SK-N-SH (cell line): ENCODE results near the gene VMAC. TPM values are rescaled to one million over a fixed set of nuclear protein-coding genes. Genes with fewer than 3 reads are reported as not detected.
"Not testable (repeated sequence)": the region's sequence is repeated elsewhere in the genome, so short reads cannot be mapped to it uniquely, and the experiment has no call there.

Experiments
- CTCF ChIA-PET: fragments of 300-600, 350-600 bp; formaldehyde crosslinking; extraction: SDS; loops from one replicate; lab custom pipeline; 2021; lab: Yijun Ruan, JAX
- POLR2A ChIA-PET: fragments of 350-600 bp; sonication (Branson Sonifier 250); formaldehyde crosslinking; extraction: SDS; loops from one replicate; lab custom pipeline; 2020; ENCODE audit warnings: antibody characterized with exemption, inconsistent platforms; lab: Yijun Ruan, JAX
- DNase-seq: peaks from one replicate; pipeline ENCODE4 v3.0.0; 2012
- H2AFZ ChIP-seq: fragments of 200-600 bp; sonication (generic); 2 replicates; pipeline ENCODE4 v1.8.1; 2016; ENCODE audit warnings: antibody characterized with exemption, mild to moderate bottlenecking, low read depth
- H3F3A ChIP-seq: fragments of 200-600 bp; sonication (generic); replicated peaks from 2 replicates; pipeline ENCODE3; 2016; ENCODE audit warnings: antibody characterized with exemption, mild to moderate bottlenecking; ENCODE audit not compliant: insufficient read depth
- H3K27ac ChIP-seq, 2 experiments: fragments of 200-500 bp in 1 of 2; fragments of 200-600 bp in 1 of 2; sonication (Bioruptor generic) in 1 of 2; sonication (generic), shearing (Covaris generic) in 1 of 2; 2 replicates each; pipeline versions ENCODE4 v1.5.1 to v1.6.1; 2014 to 2016; ENCODE audit warnings: low read depth in 2 of 2, inconsistent platforms in 1 of 2, low read length in 1 of 2, mild to moderate bottlenecking in 1 of 2, mixed read lengths in 1 of 2
- H3K27me3 ChIP-seq: fragments of 200-600 bp; sonication (generic), shearing (Covaris generic); 2 replicates; pipeline ENCODE4 v1.6.1; 2016; ENCODE audit warnings: mixed run types; ENCODE audit not compliant: insufficient read depth
- H3K36me3 ChIP-seq, 2 experiments: fragments of 200-500 bp in 1 of 2; fragments of 200-600 bp in 1 of 2; sonication (Bioruptor generic) in 1 of 2; sonication (generic) in 1 of 2; replicated peaks in 1 of 2; 2 replicates each; pipeline versions ENCODE3 to v1.5.1; 2014 to 2016; ENCODE audit warnings: low read length in 1 of 2, mild to moderate bottlenecking in 1 of 2; ENCODE audit not compliant: insufficient read depth in 2 of 2, control insufficient read depth in 1 of 2
- H3K4me1 ChIP-seq, 2 experiments: fragments of 200-500 bp in 1 of 2; fragments of 200-600 bp in 1 of 2; sonication (Bioruptor generic) in 1 of 2; sonication (generic), shearing (Covaris generic) in 1 of 2; 2 replicates each; pipeline versions ENCODE4 v1.5.1 to v1.6.1; 2014 to 2016; ENCODE audit warnings: low read depth in 1 of 2, low read length in 1 of 2, mixed run types in 1 of 2; ENCODE audit not compliant: insufficient read depth in 2 of 2, control insufficient read depth in 1 of 2
- H3K4me2 ChIP-seq: fragments of 200-600 bp; sonication (generic), shearing (Covaris generic); 2 replicates; pipeline ENCODE4 v1.6.1; 2017; ENCODE audit warnings: mixed run types
- H3K4me3 ChIP-seq, 2 experiments: fragments of 200-500 bp in 1 of 2; fragments of 200-600 bp in 1 of 2; sonication (Bioruptor generic) in 1 of 2; sonication (generic), shearing (Covaris generic) in 1 of 2; 2 replicates each; pipeline versions ENCODE4 v1.5.1 to v1.8.1; 2014 to 2016; ENCODE audit warnings: low read depth in 2 of 2, inconsistent platforms in 1 of 2, low read length in 1 of 2, mild to moderate bottlenecking in 1 of 2, mixed read lengths in 1 of 2, moderate library complexity in 1 of 2
- H3K79me2 ChIP-seq: fragments of 200-600 bp; sonication (generic); 2 replicates; pipeline ENCODE4 v1.8.1; 2017; ENCODE audit warnings: mild to moderate bottlenecking; ENCODE audit not compliant: insufficient read depth
- H3K9ac ChIP-seq: fragments of 200-600 bp; sonication (generic); 2 replicates; pipeline ENCODE4 v1.6.1; 2017; ENCODE audit warnings: mixed run types
- H3K9me2 ChIP-seq: fragments of 200-600 bp; sonication (generic); 2 replicates; pipeline ENCODE4 v1.6.1; 2017; ENCODE audit warnings: mixed run types
- H3K9me3 ChIP-seq: fragments of 200-600 bp; sonication (generic); 2 replicates; pipeline ENCODE4 v1.6.1; 2017; ENCODE audit warnings: mixed run types, mild to moderate bottlenecking, moderate library complexity
- H4K20me1 ChIP-seq: fragments of 200-600 bp; sonication (generic); 2 replicates; pipeline ENCODE4 v1.6.1; 2017; ENCODE audit warnings: mild to moderate bottlenecking, mixed run types; ENCODE audit not compliant: insufficient read depth
- EP300 ChIP-seq, 2 experiments: IDR thresholded peaks; 2 replicates each; pipeline versions ENCODE4 v1.4.0 to v1.6.1; 2012; ENCODE audit warnings: borderline replicate concordance in 1 of 2, low read depth in 1 of 2, low read length in 1 of 2
- EZH2phosphoT487 ChIP-seq: fragments of 200-600 bp; sonication (generic); IDR thresholded peaks from 2 replicates; pipeline ENCODE4 v1.6.1; 2017; ENCODE audit warnings: low read depth, mixed run types, mild to moderate bottlenecking, antibody characterized with exemption, moderate library complexity, borderline replicate concordance
- GABPA ChIP-seq: IDR thresholded peaks from 2 replicates; pipeline ENCODE4 v1.4.0; 2012; ENCODE audit warnings: low read depth, mild to moderate bottlenecking
- JUND ChIP-seq: IDR thresholded peaks from 2 replicates; pipeline ENCODE4 v1.4.0; 2012
- MAX ChIP-seq: IDR thresholded peaks from 2 replicates; pipeline ENCODE4 v1.4.0; 2012; ENCODE audit warnings: low read depth
- POLR2AphosphoS5 ChIP-seq: IDR thresholded peaks from 2 replicates; pipeline ENCODE4 v1.6.1; 2012; ENCODE audit warnings: low read depth, low read length
- RAD21 ChIP-seq: IDR thresholded peaks from 2 replicates; pipeline ENCODE4 v1.6.1; 2012; ENCODE audit warnings: mild to moderate bottlenecking, low read length
- REST ChIP-seq: IDR thresholded peaks from 2 replicates; pipeline ENCODE4 v1.6.1; 2012; ENCODE audit warnings: mild to moderate bottlenecking, low read depth, low read length, moderate library complexity
- RFX5 ChIP-seq: IDR thresholded peaks from 2 replicates; pipeline ENCODE4 v1.6.1; 2012; ENCODE audit warnings: mild to moderate bottlenecking, improper control_type of control experiment, low read length
- SMC3 ChIP-seq: IDR thresholded peaks from 2 replicates; pipeline ENCODE4 v1.6.1; 2012; ENCODE audit warnings: low read depth, low read length, improper control_type of control experiment
- TAF1 ChIP-seq: IDR thresholded peaks from 2 replicates; pipeline ENCODE4 v1.6.1; 2012; ENCODE audit warnings: low read depth, mild to moderate bottlenecking, low read length, moderate library complexity, borderline replicate concordance
- USF2 ChIP-seq: fragments of 150-350 bp; IDR thresholded peaks from 2 replicates; pipeline ENCODE4 v1.6.1; 2017; ENCODE audit warnings: antibody characterized with exemption, low read length, low read depth, borderline replicate concordance
- YY1 ChIP-seq: IDR thresholded peaks from 2 replicates; pipeline ENCODE4 v1.4.0; 2012; ENCODE audit warnings: low read depth, mild to moderate bottlenecking
- WGBS: methylation state at CpG from one replicate; pipeline ENCODE4 v1.1.6; 2017; ENCODE audit warnings: low lambda C conversion rate; 5-methylcytosine and 5-hydroxymethylcytosine counted together
- polyA plus RNA-seq, 3 experiments: library from polyadenylated mRNA; depleted of rRNA; stranded (reverse); fragments of >200 nt; gene quantifications; 2 replicates each; pipeline ENCODE4 v1.2.3, GENCODE V29; 2012

Gene VMAC
- polyA plus RNA-seq, 1 of the 3 experiments (the other 2 are of a cell fraction): 6.5 TPM

GRCh38 chr19:5873617-5874199, 31.0 kb upstream of the VMAC start:
- H3K9me3 ChIP-seq: no peaks in the 10 kb centered on the region
- ChIA-PET CTCF (no interaction called here), POLR2A (no interaction called here)
- no peaks in the 10 kb centered on the region for H4K20me1 ChIP-seq
- WGBS: 88% methylated on average over 7 of the region's 12 CpGs
- no peaks in the 10 kb centered on the region; the same call in 1 of the 2 replicates for H3K27me3 ChIP-seq
- TF ChIP-seq YY1 (no peak), SMC3 (no peak), RAD21 (no peak), JUND (no peak), POLR2AphosphoS5 (no peak), RFX5 (no peak), TAF1 (no peak), EZH2phosphoT487 (no peak), MAX (no peak), USF2 (no peak), EP300 (IDR thresholded peaks at IDR 0.05; ENCODE audit: borderline replicate concordance in 1 of 2, low read depth in 1 of 2, low read length in 1 of 2) (no peak), REST (no peak), GABPA (no peak)
- DNase-seq: peak; percentile 10
- H3K9ac ChIP-seq: no peak overlapping the region
- no peaks in the 10 kb centered on the region for H3K36me3 ChIP-seq
- no peaks in the 10 kb centered on the region for H3F3A ChIP-seq
- H3K4me3 ChIP-seq: no peak overlapping the region
- H3K4me1 ChIP-seq: peaks cover 0 to 6% of the 10 kb centered on the region in 2 experiments; a peak in 1 of 4 replicates
- no peaks in the 10 kb centered on the region for H3K9me2 ChIP-seq
- no peak overlapping the region for H2AFZ ChIP-seq
- no peak overlapping the region for H3K27ac ChIP-seq
- H3K79me2 ChIP-seq: no peaks in the 10 kb centered on the region
- no peak overlapping the region for H3K4me2 ChIP-seq

GRCh38 chr19:5874496-5874895, 30.2 kb upstream of the VMAC start:
- H3K9ac ChIP-seq, H3F3A ChIP-seq, H3K9me2 ChIP-seq, CTCF ChIA-PET, H3K27me3 ChIP-seq, H3K27ac ChIP-seq, H3K9me3 ChIP-seq, H3K36me3 ChIP-seq, DNase-seq, H3K4me1 ChIP-seq, H4K20me1 ChIP-seq, H2AFZ ChIP-seq, POLR2A ChIA-PET, H3K79me2 ChIP-seq, H3K4me2 ChIP-seq, H3K4me3 ChIP-seq: not testable (repeated sequence)
- 66% methylated on average over 7 of the region's 7 CpGs for WGBS
